NB4 (cell line): Measurements from ENCODE around the gene SETD1B.

Source experiments
- POLR2A ChIP-seq: IDR thresholded peaks from 2 replicates; pipeline ENCODE4 v1.6.1; 2011; ENCODE audit warnings: mild to moderate bottlenecking; ENCODE audit not compliant: insufficient read length; ENCODE audit errors: extremely low read depth
- TF ChIP-seq, protein P1 (sequence below): IDR thresholded peaks from one replicate; pipeline ENCODE4 v1.5.1; 2012; ENCODE audit warnings: low read depth, low read length

- TF ChIP-seq POLR2A = no peak
- TF ChIP-seq, protein P1, sequence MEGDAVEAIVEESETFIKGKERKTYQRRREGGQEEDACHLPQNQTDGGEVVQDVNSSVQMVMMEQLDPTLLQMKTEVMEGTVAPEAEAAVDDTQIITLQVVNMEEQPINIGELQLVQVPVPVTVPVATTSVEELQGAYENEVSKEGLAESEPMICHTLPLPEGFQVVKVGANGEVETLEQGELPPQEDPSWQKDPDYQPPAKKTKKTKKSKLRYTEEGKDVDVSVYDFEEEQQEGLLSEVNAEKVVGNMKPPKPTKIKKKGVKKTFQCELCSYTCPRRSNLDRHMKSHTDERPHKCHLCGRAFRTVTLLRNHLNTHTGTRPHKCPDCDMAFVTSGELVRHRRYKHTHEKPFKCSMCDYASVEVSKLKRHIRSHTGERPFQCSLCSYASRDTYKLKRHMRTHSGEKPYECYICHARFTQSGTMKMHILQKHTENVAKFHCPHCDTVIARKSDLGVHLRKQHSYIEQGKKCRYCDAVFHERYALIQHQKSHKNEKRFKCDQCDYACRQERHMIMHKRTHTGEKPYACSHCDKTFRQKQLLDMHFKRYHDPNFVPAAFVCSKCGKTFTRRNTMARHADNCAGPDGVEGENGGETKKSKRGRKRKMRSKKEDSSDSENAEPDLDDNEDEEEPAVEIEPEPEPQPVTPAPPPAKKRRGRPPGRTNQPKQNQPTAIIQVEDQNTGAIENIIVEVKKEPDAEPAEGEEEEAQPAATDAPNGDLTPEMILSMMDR = no peak
Measured at GRCh38 chr12:121780429-121780828, 23.4 kb upstream of the SETD1B start.
